Measurements from ENCODE around the gene FBXO9.

DNA sequence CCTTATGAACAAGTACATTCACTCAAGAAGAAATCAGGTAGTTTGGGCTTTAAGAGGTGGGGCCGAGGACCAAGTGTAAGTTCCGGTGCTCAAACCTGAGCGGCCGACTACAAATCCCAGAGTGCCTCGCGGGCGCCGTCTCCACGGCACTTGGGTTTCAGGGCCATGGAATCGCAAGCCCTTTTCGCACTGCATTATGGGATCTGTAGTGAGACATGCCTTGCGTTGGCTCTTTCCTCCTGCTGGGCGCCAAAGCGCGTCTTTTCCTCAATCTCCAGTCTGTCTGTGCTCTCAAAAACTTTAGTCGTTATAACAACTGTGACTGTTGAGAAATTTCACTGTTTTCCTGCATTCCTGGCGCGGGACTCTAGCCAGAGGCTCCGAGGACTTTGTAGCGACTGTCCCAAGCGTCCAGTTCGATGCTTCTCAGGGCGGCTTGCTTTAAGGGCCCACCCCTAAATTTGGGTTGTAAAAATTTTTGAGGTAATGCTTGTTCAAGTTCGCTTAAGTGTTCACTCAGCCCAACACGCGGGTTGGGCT lies 408 bp upstream of the FBXO9 start:
- TF ChIP-seq POLR2A (IDR thresholded peaks at IDR 0.05): no peak
- TF ChIP-seq, protein P1, sequence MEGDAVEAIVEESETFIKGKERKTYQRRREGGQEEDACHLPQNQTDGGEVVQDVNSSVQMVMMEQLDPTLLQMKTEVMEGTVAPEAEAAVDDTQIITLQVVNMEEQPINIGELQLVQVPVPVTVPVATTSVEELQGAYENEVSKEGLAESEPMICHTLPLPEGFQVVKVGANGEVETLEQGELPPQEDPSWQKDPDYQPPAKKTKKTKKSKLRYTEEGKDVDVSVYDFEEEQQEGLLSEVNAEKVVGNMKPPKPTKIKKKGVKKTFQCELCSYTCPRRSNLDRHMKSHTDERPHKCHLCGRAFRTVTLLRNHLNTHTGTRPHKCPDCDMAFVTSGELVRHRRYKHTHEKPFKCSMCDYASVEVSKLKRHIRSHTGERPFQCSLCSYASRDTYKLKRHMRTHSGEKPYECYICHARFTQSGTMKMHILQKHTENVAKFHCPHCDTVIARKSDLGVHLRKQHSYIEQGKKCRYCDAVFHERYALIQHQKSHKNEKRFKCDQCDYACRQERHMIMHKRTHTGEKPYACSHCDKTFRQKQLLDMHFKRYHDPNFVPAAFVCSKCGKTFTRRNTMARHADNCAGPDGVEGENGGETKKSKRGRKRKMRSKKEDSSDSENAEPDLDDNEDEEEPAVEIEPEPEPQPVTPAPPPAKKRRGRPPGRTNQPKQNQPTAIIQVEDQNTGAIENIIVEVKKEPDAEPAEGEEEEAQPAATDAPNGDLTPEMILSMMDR (IDR thresholded peaks at IDR 0.05): no peak
